Measurements from ENCODE around the gene INTS4.
"Not testable (repeated sequence)": the region's sequence is repeated elsewhere in the genome, so short reads cannot be mapped to it uniquely, and the experiment has no call there.

INTS4 gene

GRCh38 chr11:78023426-78023825, 29.0 kb upstream of the INTS4 start:
- DNase-seq: no peak

- DNase-seq: peak; percentile 84
Measured at GRCh38 chr11:78022397-78023396, 28.2 kb upstream of the INTS4 start, which contains the start of gene KCTD14. KCTD14 (minus strand) TSS chr11:78023276; CDS start chr11:78023249, 27 bp downstream.

DNA sequence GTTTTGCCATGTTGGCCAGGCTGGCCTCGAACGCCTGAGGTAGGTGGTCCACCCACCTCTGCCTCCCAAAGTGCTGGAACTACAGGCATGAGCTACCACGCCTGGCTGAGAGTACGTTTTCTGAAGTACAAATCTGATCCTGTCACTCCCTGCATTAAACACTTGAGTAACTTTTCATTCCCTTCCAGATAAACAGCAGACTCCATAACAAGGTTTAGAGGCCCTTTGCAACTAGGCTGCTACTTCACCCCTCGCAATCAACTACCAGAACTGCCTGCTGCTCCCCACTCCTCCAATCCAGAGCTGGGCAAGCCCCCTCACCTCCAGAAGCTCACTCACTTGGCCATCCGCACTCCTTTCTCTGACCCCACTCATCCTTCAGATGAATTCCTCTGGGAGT, 27.1 kb upstream of the INTS4 start:
- no peak for DNase-seq

GRCh38 chr11:78020246-78020645, 25.8 kb upstream of the INTS4 start:
- no peak for DNase-seq

DNA sequence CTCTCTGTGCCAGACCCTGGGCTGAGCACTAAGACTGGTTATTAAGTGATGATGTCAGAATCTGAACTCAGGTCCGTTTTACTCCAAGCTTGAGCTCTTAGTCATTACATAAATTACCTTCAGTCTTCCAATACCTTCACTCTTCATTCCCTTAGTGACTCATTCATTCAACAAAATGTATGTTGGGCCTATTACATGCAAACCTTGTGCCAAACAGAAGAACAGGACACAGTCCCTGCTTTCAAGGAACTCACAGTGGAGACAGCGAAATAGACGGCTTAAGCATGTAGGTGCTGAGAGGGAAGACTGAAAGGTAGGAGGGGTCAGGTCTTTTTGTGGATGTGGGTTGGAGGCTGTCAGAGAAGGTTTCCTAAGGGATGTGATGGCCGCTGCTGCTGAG, 25.3 kb upstream of the INTS4 start:
- DNase-seq: peak; percentile 45

GRCh38 chr11:78015878-78016277, 21.4 kb upstream of the INTS4 start:
- no peak for DNase-seq

- not testable (repeated sequence) for DNase-seq
Measured at GRCh38 chr11:78014937-78015520, 20.6 kb upstream of the INTS4 start.

DNA sequence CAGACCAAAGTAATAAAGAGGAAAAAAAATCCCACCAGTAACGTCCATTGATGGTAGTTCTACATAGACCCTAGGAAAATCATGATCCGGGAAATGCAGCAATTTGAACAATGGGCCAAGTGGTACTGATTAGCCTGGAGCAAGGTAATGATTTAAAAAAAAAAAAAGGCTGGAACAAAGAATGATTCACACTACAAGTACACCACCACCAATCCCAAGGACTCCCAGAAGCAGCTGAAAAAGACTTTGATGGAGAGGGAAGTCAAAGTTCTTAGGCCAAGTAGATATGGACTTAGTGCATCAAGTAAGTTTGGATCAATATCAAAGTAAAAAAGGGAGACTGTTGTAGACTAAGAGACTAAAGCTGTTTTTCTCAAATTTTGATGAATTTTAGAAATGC, 16.8 kb upstream of the INTS4 start:
- no peak for DNase-seq

DNA sequence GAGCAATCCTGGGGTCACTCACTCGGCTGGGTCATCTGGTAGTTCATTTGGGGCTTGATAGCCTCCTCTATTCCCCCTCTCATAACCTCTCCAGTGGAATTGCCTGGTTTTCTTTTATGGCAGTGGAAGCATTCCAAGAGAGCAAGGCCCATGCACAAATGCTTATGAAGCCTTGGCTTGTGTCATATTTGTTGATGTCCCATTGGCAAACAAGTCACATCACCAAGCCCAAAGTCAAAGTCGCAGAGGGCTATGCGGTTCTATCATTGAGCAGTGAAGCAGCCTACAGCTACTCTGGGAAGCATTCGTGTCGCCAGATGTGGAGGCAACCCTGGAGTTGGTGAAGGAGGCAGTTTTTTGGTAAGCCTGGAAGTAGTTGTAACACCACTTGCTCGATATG, 16.3 kb upstream of the INTS4 start:
- no peak for DNase-seq

DNA sequence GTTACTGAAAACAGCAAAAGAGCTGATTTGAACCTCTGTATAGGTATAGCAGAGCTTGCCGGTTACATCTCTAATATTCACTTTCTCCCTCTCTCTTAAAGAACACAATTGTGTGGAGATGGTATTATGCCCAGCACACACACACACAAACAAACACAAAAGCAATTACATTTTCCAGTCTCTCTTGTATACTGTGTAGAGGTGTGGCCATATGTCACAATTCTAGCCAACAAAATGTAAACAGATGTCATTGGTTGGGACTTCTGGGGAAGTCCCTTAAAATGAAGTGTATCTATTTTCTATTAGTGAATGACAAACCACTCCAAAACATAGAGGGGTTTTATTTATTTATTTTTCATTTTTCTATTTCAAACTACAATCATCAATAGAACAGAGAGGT, 15.8 kb upstream of the INTS4 start:
- DNase-seq: no peak

DNA sequence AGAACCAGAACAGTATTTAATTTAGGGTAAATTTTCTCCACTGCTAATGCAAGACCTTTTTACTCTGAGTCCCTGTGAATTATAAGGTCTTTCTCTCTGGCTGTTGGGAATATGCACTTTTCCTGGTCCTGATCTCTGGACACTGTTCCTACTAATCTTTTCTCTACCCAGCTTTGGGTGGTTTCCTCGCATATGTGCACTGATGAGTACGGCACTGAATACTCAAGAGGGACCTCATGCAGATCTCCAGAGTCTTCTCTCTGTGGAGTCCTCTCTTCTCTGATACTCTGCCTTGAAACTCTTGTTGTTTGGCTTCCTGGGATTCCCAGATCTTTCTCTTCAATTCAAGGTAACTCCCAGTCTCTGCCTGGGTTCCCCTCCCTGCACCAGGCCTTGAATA, 14.6 kb upstream of the INTS4 start:
- no peak for DNase-seq

DNA sequence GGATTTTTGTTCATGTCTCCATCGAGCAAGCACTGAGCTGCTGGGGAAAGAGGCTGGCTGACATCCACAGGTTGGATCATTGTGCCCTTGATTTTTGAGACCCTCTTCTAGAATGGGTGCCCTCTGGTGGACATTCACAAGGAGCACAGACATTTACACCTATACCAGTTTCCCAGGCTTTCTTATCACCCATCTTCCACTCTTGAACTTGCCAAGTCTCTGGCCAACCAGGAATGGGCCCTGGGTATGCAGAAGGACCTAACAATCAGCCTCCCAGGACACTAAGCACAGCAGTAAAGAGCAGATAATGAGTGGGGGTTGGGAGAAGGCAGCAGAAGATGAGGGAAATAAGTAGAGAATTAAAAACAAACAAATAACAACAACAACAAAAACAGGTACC, 5.7 kb upstream of the INTS4 start:
- peak; percentile 93 for DNase-seq

- DNase-seq: no peak
Measured at GRCh38 chr11:77999446-78000030, 5.1 kb upstream of the INTS4 start.

DNA sequence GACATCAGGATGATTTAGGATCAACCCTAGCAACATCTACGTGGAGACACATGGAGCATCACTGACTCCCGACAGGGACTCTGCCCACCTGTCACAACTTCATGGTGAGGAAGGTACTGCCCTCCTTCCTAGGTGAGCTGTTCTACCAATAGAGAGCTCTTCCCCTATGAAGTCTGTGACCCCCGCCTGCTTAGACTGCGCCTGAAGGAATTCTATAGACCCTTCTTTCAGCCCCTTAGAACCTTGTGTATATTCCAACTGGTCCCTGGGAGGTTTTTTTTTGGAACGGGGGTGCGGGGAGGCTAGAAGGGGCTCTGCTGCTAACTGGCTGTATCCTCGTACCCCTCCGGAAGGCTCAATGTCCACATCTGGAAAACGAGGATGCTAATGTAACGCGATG, 566 bp downstream of the INTS4 start:
- peak; percentile 54 for DNase-seq

DNA sequence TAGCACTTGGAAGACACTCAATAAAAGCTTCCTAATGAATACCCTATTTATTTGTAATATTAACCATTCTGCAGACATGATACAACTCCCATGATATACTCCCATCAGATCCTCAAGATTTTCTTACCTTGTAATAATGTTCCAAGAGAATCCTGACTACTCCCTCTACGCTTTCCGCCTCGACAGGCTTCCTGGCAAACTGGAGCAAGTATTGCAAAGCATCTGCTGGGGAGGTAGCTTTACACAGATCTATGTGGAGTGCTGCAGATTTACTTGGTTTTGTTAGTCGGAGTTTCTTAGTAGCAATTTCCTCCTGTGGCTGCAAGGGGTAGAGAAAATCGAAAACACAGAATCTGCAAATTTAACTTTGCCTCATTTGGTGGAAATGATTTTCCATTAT, 3.5 kb downstream of the INTS4 start:
- DNase-seq: no peak

GRCh38 chr11:77986456-77986855, 8.0 kb downstream of the INTS4 start:
- DNase-seq: not testable (repeated sequence)

- no peak for DNase-seq
Measured at GRCh38 chr11:77981346-77981947, 13.0 kb downstream of the INTS4 start.

DNA sequence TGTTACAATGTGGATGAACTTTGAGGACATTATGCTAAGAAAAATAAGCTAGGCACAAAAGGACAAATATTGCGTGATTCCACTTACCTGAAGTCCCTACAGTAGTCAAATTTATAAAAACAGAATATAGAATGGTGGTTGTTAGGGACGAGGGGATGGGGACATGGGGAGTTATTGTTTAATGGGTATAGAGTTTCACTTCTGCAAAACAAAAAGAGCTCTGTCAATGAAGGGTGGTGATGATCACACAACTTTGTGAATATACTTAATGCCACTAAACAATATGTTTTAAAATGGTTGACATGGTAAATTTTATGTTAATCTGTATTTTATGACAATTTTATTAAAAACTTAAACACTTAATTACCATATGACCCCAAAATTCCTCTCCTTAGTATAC, 26.1 kb downstream of the INTS4 start:
- no peak for DNase-seq

DNA sequence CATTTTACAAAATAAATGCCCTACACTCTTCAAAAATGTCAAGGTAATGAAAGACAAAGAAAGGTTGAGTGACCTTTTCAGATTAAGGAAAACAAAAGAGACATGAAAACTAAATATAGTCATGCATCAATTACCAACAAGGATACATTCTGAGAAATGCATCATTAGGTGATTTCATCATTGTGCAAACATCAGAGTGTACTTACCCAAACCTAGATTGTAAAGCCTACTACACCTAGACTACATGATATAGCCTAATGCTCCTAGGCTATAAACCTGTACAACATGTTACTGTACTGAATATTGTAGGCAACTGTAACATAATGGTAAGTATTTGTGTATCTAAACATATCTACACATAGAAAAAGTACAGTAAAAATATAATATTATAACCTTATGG, 26.7 kb downstream of the INTS4 start:
- DNase-seq: peak; percentile 85

DNA sequence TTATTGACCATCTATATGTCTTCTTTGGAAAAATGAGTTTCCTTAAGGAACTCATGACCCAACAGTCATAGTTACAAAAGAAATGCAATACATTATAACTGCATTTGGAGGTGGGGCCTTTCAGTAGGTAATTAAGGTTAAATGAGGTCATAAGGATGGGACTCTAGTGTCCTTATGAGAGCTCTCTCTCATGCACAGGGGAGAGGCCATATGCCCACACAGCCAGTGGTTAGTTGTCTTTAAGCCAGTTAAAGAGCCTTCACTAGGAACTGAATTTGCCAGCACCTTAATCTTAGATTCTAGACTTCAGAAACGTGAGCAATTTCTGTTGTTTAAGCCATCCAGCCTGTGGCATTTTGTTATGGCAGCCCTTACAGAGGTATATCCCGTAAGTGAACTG, 27.3 kb downstream of the INTS4 start:
- no peak for DNase-seq

DNA sequence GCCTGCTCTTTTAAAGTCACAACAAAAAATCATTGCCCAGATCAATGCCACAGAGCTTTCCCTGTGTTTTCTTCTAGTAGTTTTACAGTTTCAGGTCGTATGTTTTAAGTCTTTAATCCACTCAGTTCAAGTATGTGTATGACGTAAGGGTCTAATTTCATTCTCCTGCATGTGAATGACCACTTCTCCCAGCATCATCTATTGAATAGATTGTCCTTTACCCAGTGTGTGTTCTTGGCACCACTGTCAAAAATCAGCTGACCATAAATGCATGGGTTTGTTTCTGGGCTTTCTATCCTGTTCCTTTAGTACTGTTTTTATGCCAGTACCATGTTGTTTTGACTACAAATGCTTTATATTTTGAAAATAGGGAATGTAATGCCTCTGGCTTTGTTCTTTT, 28.1 kb downstream of the INTS4 start:
- no peak for DNase-seq

DNA sequence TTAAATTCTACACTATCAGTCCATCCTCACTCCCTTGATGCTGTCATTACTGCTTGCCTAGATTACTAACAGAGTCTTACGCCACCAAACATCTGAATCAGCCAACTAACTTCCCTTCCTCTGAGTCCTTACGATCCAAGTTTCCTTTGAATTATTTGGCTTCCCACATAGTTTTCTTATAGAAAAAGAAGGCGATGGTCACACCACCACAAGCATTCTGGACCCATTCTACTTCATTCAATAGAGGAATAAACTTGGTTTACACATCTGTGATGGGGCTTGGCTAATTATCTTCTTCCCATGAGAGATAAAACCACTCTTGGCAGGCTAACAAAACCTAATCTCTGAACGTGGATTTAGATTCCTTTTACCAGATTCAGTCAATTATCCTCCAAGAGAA, 35.0 kb downstream of the INTS4 start:
- no peak for DNase-seq

DNA sequence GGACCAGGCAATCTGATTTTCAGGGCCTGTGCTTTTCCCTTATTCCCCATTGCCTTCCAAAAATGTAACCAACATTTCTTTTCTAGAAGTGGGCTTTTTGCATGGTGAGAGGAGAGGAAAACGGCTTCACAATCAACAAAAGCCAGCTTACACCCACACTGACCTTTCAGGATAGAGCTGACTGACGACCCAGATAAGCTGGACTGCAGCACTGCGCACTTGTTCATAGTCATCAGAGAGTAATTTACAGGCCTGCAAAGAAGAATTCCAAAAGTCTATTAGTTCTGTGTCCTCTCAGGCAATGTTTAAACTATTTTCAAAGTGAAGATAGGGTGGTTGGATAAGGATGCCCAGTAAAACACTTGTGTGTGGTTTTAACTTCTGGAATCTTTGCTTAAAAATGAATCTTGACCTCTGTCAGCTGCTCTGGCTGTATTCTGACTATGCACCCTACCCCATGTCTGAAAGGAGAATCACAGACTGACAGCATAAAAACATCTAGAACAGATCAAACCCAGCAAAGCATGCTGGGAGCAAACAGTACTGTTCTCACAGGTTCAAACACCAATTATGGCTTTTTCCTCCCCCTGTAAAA, 35.8 kb downstream of the INTS4 start:
- DNase-seq: not testable (repeated sequence)

Measured in DMS53 (cell line).